HG02973 (cell line): Measurements from ENCODE around the gene MCM7.

Experiments used
- ATAC-seq: cut with Tn5 transposase; IDR thresholded peaks from one replicate; pipeline ENCODE4 v1.9.1; 2021; ENCODE audit warnings: moderate library complexity; ENCODE audit not compliant: unreplicated experiment

The MCM7 gene

GRCh38 chr7:100098913-100099312, 2.3 kb downstream of the MCM7 start:
- no peak for ATAC-seq

GRCh38 chr7:100095704-100096103, 5.5 kb downstream of the MCM7 start:
- no peak for ATAC-seq

GRCh38 chr7:100095289-100095688, 5.9 kb downstream of the MCM7 start:
- no peak for ATAC-seq

GRCh38 chr7:100093925-100094486, 7.2 kb downstream of the MCM7 start:
- no peak for ATAC-seq

- no peak for ATAC-seq
These were observed 7.7 kb downstream of the MCM7 start for GRCh38 chr7:100093498-100093897.

- ATAC-seq, result no peak
These were observed 8.1 kb downstream of the MCM7 start for GRCh38 chr7:100093054-100093453.

- no peak for ATAC-seq
These were observed 9.6 kb downstream of the MCM7 start for GRCh38 chr7:100091411-100092181.

- ATAC-seq, result no peak
These were observed 10.4 kb downstream of the MCM7 start for GRCh38 chr7:100090527-100091410.

- no peak for ATAC-seq
These were observed 11.6 kb downstream of the MCM7 start for GRCh38 chr7:100089458-100090196.

GRCh38 chr7:100088621-100089457, 12.4 kb downstream of the MCM7 start, which contains the start of gene COPS6:
TSS of gene COPS6 (plus strand) at chr7:100088969. CDS start at chr7:100088991, 22 bp downstream.
- peak; percentile 47 for ATAC-seq

GRCh38 chr7:100088095-100088620, 13.0 kb downstream of the MCM7 start:
- ATAC-seq, result no peak

GRCh38 chr7:100087055-100087750, 14.0 kb downstream of the MCM7 start:
- ATAC-seq, result no peak

GRCh38 chr7:100085515-100085914, 15.7 kb downstream of the MCM7 start:
- no peak for ATAC-seq

- no peak for ATAC-seq
These were observed 18.2 kb downstream of the MCM7 start for GRCh38 chr7:100082978-100083377.

GRCh38 chr7:100081535-100082102, 19.6 kb downstream of the MCM7 start, which contains the start of gene ZNF3:
TSS of gene ZNF3 (minus strand) at chr7:100081723. CDS start at chr7:100077357, 4,366 bp downstream.
- ATAC-seq, result peak; percentile 70

- no peak for ATAC-seq
These were observed 20.2 kb downstream of the MCM7 start for GRCh38 chr7:100080907-100081534.

- no peak for ATAC-seq
These were observed 22.1 kb downstream of the MCM7 start for GRCh38 chr7:100079024-100079560.

- ATAC-seq, result no peak
These were observed 24.0 kb downstream of the MCM7 start for GRCh38 chr7:100077205-100077604.
